Measurements from ENCODE around the gene ZNF107.

Gene ZNF107

GRCh38 chr7:64665980-64666662 lies at the start of gene ZNF107:
ZNF107 (plus strand) TSS chr7:64666133; CDS start chr7:64666283, 150 bp downstream.
- peak; percentile 96 for FAIRE-seq

- peak; percentile 6 for FAIRE-seq
These were observed 47.0 kb upstream of the ZNF107 start for GRCh38 chr7:64618785-64619456.

DNA sequence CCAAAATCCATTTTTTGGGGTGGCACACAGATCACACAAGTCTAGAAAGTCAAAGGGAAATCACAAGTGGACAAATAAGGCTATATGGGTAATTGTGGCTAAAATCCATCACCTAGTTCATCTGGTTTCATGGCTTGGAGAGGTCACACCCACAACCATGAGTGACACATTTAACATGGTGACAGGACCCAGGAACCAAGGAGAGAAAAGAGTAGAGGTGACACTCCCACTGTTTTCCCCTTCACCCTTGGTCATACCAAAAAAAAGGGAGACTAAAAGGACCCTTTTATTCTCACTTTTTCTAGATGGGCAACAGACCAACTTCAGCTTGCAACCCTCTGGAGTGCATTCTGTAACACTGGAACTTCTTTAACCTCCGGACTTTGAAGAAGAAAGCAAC lies 46.2 kb upstream of the ZNF107 start:
- no peak for FAIRE-seq

- FAIRE-seq: no peak
These were observed 44.3 kb upstream of the ZNF107 start for GRCh38 chr7:64621656-64622055.

DNA sequence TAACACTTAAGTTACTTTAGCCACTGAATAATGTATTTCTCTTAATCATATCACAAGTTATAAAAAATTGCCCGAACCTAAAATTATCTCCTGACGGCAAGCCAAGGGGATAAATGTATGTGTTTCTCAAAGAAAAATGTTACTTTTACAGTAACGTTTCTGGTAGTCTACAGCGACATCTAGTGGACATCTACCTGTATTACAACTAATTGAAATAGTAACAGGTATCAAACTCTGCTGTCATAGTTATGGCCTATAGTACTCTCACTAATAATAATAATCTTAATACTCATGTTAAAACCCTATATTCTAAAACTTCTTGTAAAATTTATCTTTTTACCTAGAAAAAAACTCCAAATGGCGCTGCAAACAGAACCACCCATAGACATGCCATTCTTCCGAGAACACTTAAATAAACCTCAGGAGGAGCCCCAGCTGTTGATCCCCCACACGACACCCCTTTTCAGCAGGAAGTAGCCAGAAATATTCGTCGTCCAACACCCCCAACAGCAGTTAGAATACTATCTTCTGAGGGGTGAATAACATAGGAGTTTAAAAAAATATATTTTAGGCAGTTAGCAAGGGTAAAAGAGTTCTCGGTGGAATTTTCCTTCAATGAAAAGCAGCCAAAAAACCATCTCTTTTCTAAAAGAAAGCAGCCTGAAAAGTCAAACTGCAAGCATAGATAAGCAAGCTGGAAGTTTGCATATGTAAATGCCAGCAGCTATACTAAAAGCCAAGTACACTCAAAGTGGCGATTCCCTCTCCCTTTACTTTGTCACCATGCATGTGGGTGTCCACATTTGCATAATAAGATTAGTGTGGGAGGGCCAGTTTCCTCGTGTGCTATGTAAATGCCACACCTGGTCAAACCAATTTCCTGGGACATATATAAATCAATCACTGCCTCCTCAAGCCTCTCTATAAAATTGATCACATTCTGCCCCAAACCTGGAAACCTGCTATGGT lies 40.5 kb upstream of the ZNF107 start:
- no peak for FAIRE-seq

GRCh38 chr7:64626083-64626469 lies 39.9 kb upstream of the ZNF107 start:
- no peak for FAIRE-seq

DNA sequence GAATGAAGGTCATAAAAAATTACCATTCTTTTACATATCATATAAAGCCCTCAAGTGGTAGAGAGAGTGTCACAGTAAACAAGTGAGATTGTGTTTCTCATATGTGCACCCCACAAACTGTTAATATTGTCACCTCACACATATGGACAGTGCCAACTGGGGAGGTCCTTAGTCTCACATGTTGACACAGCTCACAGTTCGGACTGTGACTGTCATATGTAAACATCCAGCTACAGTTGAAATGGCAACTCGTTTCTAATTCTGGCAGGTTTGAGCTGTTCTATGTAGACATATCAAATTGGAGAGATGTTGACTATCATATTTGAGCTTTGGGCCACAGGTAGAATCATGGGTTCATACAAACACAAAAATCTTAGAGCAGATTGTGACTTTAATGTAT lies 39.4 kb upstream of the ZNF107 start:
- no peak for FAIRE-seq

- no peak for FAIRE-seq
These were observed 37.7 kb upstream of the ZNF107 start for GRCh38 chr7:64628192-64628591.

- no peak for FAIRE-seq
These were observed 37.2 kb upstream of the ZNF107 start for GRCh38 chr7:64628721-64629120.

DNA sequence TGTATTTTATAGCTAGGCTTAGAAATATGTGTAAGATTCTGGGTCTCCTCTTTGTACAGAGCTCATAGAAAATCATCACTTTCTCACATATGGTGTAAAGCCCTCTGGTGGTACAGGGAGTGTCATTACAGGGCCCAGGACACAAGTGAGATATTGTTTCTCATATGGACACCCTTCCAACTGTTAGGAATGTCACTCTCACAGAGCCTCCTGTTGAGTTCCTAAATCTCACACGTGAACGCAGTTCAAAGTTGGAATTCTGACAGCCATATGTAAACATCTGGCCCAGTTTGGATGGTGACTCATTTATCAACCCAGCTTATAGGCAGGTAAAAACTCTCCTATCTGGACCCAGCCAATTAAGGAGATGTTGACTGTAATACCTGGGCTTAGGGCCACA lies 35.4 kb upstream of the ZNF107 start:
- FAIRE-seq: no peak

DNA sequence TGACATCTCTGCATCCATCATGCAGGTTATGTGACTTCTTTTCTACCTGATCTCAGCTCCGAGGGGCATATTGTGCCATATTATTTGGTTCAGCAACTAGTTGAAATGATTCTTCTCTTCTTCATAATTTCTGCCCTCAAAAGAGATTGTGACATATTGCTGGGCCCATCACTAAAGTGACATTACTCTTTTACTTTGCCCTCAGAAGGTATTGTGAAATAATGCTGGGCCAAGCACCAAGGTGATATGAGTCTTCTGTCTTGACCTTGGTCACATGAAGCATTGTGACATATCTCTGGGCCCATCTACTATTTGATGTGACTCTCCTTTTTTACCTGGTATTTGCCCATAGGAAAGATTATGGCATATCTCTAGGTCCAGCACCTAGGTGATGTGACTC lies 33.9 kb upstream of the ZNF107 start:
- no peak for FAIRE-seq

GRCh38 chr7:64633401-64633800 lies 32.5 kb upstream of the ZNF107 start:
- FAIRE-seq: no peak

DNA sequence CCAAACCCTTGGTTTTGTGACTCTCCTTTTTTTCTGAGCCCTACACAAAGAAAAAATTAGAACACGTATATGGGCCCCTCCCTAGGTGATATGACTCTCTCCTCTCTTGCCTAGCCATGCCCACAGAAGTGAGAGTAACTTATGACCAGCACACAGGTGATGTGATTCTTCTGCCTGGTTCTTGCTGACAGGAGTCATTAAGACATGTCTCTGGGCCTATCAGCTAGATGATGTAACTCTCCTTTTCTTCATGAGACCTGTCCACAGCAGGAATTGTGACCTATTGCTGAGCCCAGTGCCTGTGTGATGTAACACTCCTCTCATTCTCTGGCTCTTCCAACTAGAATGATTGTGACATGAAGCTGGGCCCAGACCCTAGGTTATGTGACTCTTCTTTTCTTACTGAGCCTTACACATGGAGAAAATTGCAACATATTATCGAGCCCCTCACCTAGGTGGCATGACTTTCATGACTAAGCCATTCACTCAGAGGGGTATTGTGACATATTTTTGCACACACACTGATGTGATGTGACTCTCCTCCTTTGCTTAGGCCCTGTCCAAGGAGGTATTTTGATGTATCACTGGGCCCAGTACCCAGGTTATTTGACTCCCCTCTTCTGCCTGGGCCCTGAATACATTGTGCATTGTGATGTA lies 31.4 kb upstream of the ZNF107 start:
- FAIRE-seq: no peak

- no peak for FAIRE-seq
These were observed 29.5 kb upstream of the ZNF107 start for GRCh38 chr7:64636386-64636785.

DNA sequence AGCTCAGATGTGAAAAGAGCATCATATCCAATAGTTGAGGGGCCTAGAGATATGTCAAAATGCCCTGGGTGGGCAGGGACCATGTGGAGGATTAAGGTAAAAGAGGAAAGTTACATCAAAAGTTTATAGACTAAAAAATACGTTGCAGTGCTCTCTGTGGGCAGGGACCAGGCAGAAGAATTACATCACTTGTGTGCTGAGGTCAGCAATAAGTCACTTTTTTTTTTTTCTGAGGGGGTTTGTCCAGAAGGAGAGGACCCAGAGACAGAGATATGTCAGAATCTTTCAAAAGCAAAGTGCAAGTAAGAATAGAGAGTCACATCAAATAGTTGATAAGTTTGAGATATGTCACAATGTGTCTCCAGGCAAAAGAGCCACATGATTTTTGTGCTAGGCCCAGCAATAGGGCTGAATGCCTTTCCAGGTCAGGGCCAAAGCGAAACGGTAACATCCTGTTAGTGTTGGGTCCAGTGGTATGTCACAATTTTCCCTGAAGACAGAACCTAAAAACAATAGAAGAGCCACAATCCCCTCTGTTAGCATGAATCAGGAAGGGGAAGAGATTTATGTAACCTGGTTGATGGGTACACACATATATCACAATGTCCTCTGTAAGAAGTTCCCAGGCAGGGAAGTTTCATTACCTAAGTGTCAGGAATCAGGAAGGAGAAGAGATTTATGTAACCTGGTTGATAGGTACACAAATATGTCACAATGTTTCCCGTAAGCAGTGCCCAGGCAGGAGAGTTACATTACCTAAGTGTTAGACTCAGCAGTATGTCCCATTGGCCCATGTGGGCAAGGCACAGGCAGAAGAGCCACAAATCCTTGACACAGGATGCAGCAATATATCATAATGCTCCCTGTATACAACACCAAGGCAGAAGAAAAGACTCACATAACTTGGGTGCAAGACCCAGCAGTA lies 28.1 kb upstream of the ZNF107 start:
- FAIRE-seq: no peak

GRCh38 chr7:64638822-64639221 lies 27.1 kb upstream of the ZNF107 start:
- FAIRE-seq: no peak

- no peak for FAIRE-seq
These were observed 26.5 kb upstream of the ZNF107 start for GRCh38 chr7:64639267-64640001.

DNA sequence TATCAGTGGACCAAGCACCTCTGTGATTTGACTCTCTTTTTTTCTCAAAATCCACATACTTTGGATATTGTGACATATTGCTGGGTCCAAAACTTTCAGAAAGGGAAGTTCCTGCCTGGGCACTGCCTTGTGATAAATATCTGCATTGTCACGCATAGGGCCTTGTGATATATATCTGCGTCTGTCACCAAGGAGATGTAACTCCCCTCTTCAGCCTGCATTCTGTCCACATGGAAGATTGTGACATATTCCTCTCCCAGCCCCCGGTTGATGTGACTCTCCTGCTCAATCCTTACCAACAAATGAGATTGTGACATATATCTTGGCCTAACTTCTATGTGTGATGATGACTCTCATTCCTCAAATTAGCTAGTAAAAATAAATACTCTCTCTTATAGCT lies 25.4 kb upstream of the ZNF107 start:
- FAIRE-seq: no peak

- no peak for FAIRE-seq
These were observed 23.9 kb upstream of the ZNF107 start for GRCh38 chr7:64642046-64642445.

- FAIRE-seq: no peak
These were observed 23.1 kb upstream of the ZNF107 start for GRCh38 chr7:64642875-64643274.

GRCh38 chr7:64643566-64643965 lies 22.4 kb upstream of the ZNF107 start:
- no peak for FAIRE-seq

All from A204.1 (cell line).